Measurements from ENCODE around the gene NUP188. TPM values are rescaled to one million over a fixed set of nuclear protein-coding genes. Genes with fewer than 3 reads are reported as not detected.

Gene NUP188
- total and polyA plus RNA-seq, 2 of the 4 experiments (the other 2 are of a cell fraction): 53.0 to 59.1 TPM

DNA sequence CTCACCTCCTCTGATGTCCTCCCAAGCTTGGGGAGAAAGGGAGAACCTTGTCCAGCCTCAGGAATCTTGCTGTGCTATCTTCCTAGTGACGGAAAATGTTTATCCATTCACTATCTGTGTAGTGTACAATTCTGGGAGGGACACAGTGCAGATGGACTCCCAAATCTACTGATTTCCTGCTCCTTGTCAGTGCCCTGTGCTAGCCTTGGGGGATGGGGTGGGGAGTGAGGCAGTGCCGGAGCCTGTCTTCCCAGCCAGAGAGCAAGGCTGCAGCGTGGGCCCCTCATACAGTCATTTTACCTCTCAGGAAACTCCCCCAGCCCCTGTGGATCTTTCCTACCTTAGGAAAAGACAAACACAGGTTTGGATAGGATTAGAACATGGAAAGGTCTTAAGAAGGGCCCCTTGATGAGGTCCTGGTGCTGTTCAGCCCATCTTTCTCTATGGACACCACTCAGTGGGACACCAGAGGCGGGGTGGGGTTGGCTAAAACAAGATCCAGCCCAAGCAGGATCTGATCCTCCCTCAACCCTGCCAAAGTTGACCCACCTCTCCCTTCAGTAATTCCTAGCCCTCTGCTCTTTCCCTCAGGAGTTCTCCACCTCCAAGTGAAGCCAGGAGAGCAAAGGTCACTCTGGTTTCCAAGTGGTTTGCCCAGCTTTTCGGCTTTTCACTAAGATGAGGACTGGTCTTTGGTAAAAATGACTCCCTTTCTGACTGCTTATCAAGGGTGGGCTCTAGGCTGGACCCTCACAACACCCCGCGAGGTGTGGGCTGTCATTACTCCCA is 3.5 kb upstream of the NUP188 start:
- Histone ChIP-seq H2BK20ac (ENCODE audit: low read depth, low read length) (no peak overlapping the region), H4K20me1 (ENCODE audit: insufficient read depth, low read length) (peaks cover 7% of the 10 kb centered on the region; the same call in 1 of the 2 replicates), H3K9ac (ENCODE audit: low read depth, low read length) (no peak overlapping the region), H2AK5ac (ENCODE audit: low read depth, low read length) (no peak overlapping the region), H4K5ac (ENCODE audit: low read depth, low read length) (no peak overlapping the region), H3K79me1 (ENCODE audit: low read depth in 1 of 2, low read length in 2 of 2) (peaks cover 25 to 35% of the 10 kb centered on the region in 2 experiments), H4K91ac (ENCODE audit: insufficient read depth, low read depth, low read length) (no peak overlapping the region), H3K4me2 (ENCODE audit: low read depth, low read length) (no peak overlapping the region), H3K9me3 (ENCODE audit: control insufficient read depth, insufficient read depth, low read length) (no peaks in the 10 kb centered on the region), H3K27me3 (ENCODE audit: control insufficient read depth, insufficient read depth, low read length) (no peaks in the 10 kb centered on the region), H3K56ac (ENCODE audit: extremely low read depth, insufficient read depth, low read length) (no peak overlapping the region), H2BK120ac (ENCODE audit: low read depth, low read length) (no peak overlapping the region), H4K8ac (ENCODE audit: low read depth in 2 of 2, low read length in 2 of 2) (no peak overlapping the region), H3K4ac (ENCODE audit: low read depth, low read length) (no peak overlapping the region), H3K36me3 (ENCODE audit: control insufficient read depth, insufficient read depth, low read length) (peaks cover 9% of the 10 kb centered on the region), H2AFZ (replicated peaks; ENCODE audit: low read length, poor library complexity) (no peak overlapping the region), H3K4me1 (ENCODE audit: control insufficient read depth, insufficient read depth, low read length) (peaks cover 7% of the 10 kb centered on the region), H2BK5ac (ENCODE audit: low read depth, low read length, poor library complexity, severe bottlenecking) (no peak overlapping the region), H3K4me3 (ENCODE audit: insufficient read depth, low read depth, low read length) (no peak overlapping the region), H2BK15ac (ENCODE audit: low read depth, low read length) (no peak overlapping the region), H3K14ac (replicated peaks; ENCODE audit: low read depth, low read length) (no peak overlapping the region), H3K27ac (ENCODE audit: insufficient read depth, low read length) (no peak overlapping the region), H3K18ac (ENCODE audit: low read depth, low read length) (no peak overlapping the region), H3K9me1 (ENCODE audit: insufficient read depth, low read length) (peaks cover 16% of the 10 kb centered on the region), H3K23ac (ENCODE audit: low read depth, low read length) (no peak overlapping the region), H2AK9ac (replicated peaks; ENCODE audit: low read depth, low read length, poor library complexity) (no peak overlapping the region)
- ChIA-PET POLR2A (ENCODE audit: unreplicated experiment) (no interaction called here), CTCF (no interaction called here)
- DNase-seq (no peak), ATAC-seq (ENCODE audit: low read depth) (no peak)
- no TSS peak for BruUV-seq (replicated peaks)
- TF ChIP-seq SMC3 (IDR thresholded peaks at IDR 0.05; ENCODE audit: low read depth, low read length) (no peak), MAFK (IDR thresholded peaks at IDR 0.05; ENCODE audit: low read depth, low read length) (no peak), ELK1 (IDR thresholded peaks at IDR 0.05; ENCODE audit: borderline replicate concordance, low read depth, low read length) (no peak), POLR2A (IDR thresholded peaks at IDR 0.05; ENCODE audit: low read depth, low read length) (no peak), RAD21 (IDR thresholded peaks at IDR 0.05; ENCODE audit: low read length) (no peak), MAZ (IDR thresholded peaks at IDR 0.05; ENCODE audit: borderline replicate concordance, low read depth, low read length) (no peak), RFX5 (IDR thresholded peaks at IDR 0.05; ENCODE audit: low read depth, low read length) (no peak), CHD1 (IDR thresholded peaks at IDR 0.05; ENCODE audit: low read depth, low read length) (no peak), MXI1 (IDR thresholded peaks at IDR 0.05; ENCODE audit: borderline replicate concordance, low read depth, low read length) (no peak), NFE2L2 (IDR thresholded peaks at IDR 0.05; ENCODE audit: low read depth, low read length) (no peak), BHLHE40 (IDR thresholded peaks at IDR 0.05; ENCODE audit: low read depth, low read length) (no peak), CEBPB (IDR thresholded peaks at IDR 0.05; ENCODE audit: low read depth, low read length) (no peak), USF2 (IDR thresholded peaks at IDR 0.05; ENCODE audit: low read depth, low read length) (no peak), FOS (IDR thresholded peaks at IDR 0.05; ENCODE audit: low read depth, low read length) (no peak), RCOR1 (IDR thresholded peaks at IDR 0.05; ENCODE audit: insufficient replicate concordance, low read length) (no peak)
- TF ChIP-seq, protein P1, sequence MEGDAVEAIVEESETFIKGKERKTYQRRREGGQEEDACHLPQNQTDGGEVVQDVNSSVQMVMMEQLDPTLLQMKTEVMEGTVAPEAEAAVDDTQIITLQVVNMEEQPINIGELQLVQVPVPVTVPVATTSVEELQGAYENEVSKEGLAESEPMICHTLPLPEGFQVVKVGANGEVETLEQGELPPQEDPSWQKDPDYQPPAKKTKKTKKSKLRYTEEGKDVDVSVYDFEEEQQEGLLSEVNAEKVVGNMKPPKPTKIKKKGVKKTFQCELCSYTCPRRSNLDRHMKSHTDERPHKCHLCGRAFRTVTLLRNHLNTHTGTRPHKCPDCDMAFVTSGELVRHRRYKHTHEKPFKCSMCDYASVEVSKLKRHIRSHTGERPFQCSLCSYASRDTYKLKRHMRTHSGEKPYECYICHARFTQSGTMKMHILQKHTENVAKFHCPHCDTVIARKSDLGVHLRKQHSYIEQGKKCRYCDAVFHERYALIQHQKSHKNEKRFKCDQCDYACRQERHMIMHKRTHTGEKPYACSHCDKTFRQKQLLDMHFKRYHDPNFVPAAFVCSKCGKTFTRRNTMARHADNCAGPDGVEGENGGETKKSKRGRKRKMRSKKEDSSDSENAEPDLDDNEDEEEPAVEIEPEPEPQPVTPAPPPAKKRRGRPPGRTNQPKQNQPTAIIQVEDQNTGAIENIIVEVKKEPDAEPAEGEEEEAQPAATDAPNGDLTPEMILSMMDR (conservative IDR thresholded peaks at IDR 0.05; ENCODE audit: low read depth, low read length): no peak
- dilution Hi-C loops (cut with HindIII; ENCODE audit: low sequenced_read_pairs, unreplicated experiment) (no loop called here), intact Hi-C loops (cut with micrococcal nuclease) (no loop called here), in situ Hi-C loops (cut with MboI; ENCODE audit: low sequenced_read_pairs) (no loop called here)
- WGBS, 2 experiments (ENCODE audit: extremely low coverage in 2 of 2, insufficient read length in 1 of 2): no CpG with 5 or more reads among the region's 7 CpGs
